ENCODE data around the gene DNASE1L3. TPM values are rescaled to one million over a fixed set of nuclear protein-coding genes. Genes with fewer than 3 reads are reported as not detected.

The DNASE1L3 gene
- total and polyA plus RNA-seq, 2 of the 8 experiments (the other 6 are each of a cell fraction or from before 2014, with no cell fraction given) = not detected

GRCh38 chr3:58209933-58210332 is 839 bp downstream of the DNASE1L3 start (continued):
- TF ChIP-seq CHD7 (IDR thresholded peaks at IDR 0.05; ENCODE audit: insufficient replicate concordance, low read length) = no peak
- no peak for TF ChIP-seq RXRA (IDR thresholded peaks at IDR 0.05; ENCODE audit: insufficient read depth, low read depth, low read length)
- TF ChIP-seq SP2 (IDR thresholded peaks at IDR 0.05; ENCODE audit: low read length) = no peak
- no peak for TF ChIP-seq NRF1 (IDR thresholded peaks at IDR 0.05; ENCODE audit: low read depth, low read length)
- no peak for TF ChIP-seq BACH1 (IDR thresholded peaks at IDR 0.05; ENCODE audit: low read length)
- no peak for TF ChIP-seq PHF8 (conservative IDR thresholded peaks at IDR 0.05; ENCODE audit: low read depth, low read length)
- no peak for TF ChIP-seq BRCA1 (IDR thresholded peaks at IDR 0.05; ENCODE audit: low read depth, low read length)
- TF ChIP-seq SIX5 (IDR thresholded peaks at IDR 0.05; ENCODE audit: low read depth, low read length) = no peak
- no peak for TF ChIP-seq POU5F1 (IDR thresholded peaks at IDR 0.05; ENCODE audit: low read depth, low read length)
- no peak for TF ChIP-seq SP4 (IDR thresholded peaks at IDR 0.05; ENCODE audit: low read length)
- no peak for TF ChIP-seq TBP (IDR thresholded peaks at IDR 0.05; ENCODE audit: low read depth, low read length)
- no peak for TF ChIP-seq JUN (IDR thresholded peaks at IDR 0.05; ENCODE audit: low read depth, low read length)
- TF ChIP-seq TAF7 (optimal IDR thresholded peaks at IDR 0.05; ENCODE audit: borderline replicate concordance, low read depth, low read length) = no peak
- no peak for TF ChIP-seq EGR1 (IDR thresholded peaks at IDR 0.05; ENCODE audit: borderline replicate concordance, low read depth, low read length)

Data from H1 (cell line).